HFFc6 (cell line): ENCODE measurements around the gene TBC1D32. TPM values are rescaled to one million over a fixed set of nuclear protein-coding genes. Genes with fewer than 3 reads are reported as not detected.
A peak's percentile ranks its signal among the peaks of the same experiment; 100 is the strongest.

Experiments
- DNase-seq: peaks from one replicate; pipeline ENCODE4 v3.0.0-alpha.2; 2018
- H3K27ac Mint-ChIP-seq: 2 replicates; pipeline ENCODE4 v1.8.0; 2020; ENCODE audit warnings: mild to moderate bottlenecking, mixed read lengths
- H3K27me3 Mint-ChIP-seq: 2 replicates; pipeline ENCODE4 v1.8.0; 2021; ENCODE audit warnings: mild to moderate bottlenecking, moderate library complexity, mixed read lengths; ENCODE audit not compliant: insufficient read depth
- H3K36me3 Mint-ChIP-seq: 2 replicates; pipeline ENCODE4 v1.8.0; 2021; ENCODE audit warnings: low read depth, mixed read lengths
- H3K4me1 Mint-ChIP-seq: 2 replicates; pipeline ENCODE4 v1.8.0; 2020; ENCODE audit warnings: low read depth, mixed read lengths
- H3K4me3 Mint-ChIP-seq: 2 replicates; pipeline ENCODE4 v1.8.0; 2020; ENCODE audit warnings: mild to moderate bottlenecking, moderate library complexity, mixed read lengths
- H3K9me3 Mint-ChIP-seq: 2 replicates; pipeline ENCODE4 v1.8.0; 2020; ENCODE audit warnings: mild to moderate bottlenecking, mixed read lengths
- CTCF ChIP-seq: fragments of 200-600 bp; sonication (generic); IDR thresholded peaks from 2 replicates; pipeline ENCODE4 v1.5.0; 2021; ENCODE audit warnings: antibody characterized with exemption, mild to moderate bottlenecking
- total RNA-seq, 6 experiments: library from RNA; stranded (reverse); fragmentation: NEBNext Ultra II Directional; extraction: Animal tissue kit (Norgen Biotek cat#: 25700); gene quantifications; 2 replicates in 1 of 6; 3 replicates in 5 of 6; pipeline ENCODE4 v1.2.3, GENCODE V29; 2021

TBC1D32 gene
- total RNA-seq, 6 experiments from 2014 or later, result 3.9 to 6.1 (median 4.6) TPM

GRCh38 chr6:121365536-121366521 is 31.5 kb upstream of the TBC1D32 start:
- no peak for DNase-seq
- peaks cover 4% of the 10 kb centered on the region; the same call in 1 of the 2 replicates for H3K27me3 Mint-ChIP-seq
- H3K27ac Mint-ChIP-seq, result no peak overlapping the region

GRCh38 chr6:121356575-121356974 is 22.3 kb upstream of the TBC1D32 start:
- DNase-seq, result no peak
- Mint-ChIP-seq H3K4me1 (peaks cover 12% of the 10 kb centered on the region), H3K27me3 (0 out of 2 replicates have a peak, but pooled peaks cover 2% of the 10 kb centered on the region), H3K27ac (no peak overlapping the region), H3K4me3 (no peak overlapping the region), H3K9me3 (no peaks in the 10 kb centered on the region), H3K36me3 (no peaks in the 10 kb centered on the region)
- peak; percentile 61 for TF ChIP-seq CTCF

More at GRCh38 chr6:121365536-121366521, 31.5 kb upstream of the TBC1D32 start:
- Mint-ChIP-seq H3K36me3 (no peaks in the 10 kb centered on the region), H3K4me3 (no peak overlapping the region), H3K4me1 (no peaks in the 10 kb centered on the region), H3K9me3 (no peaks in the 10 kb centered on the region)
- no peak for TF ChIP-seq CTCF

- H3K27ac Mint-ChIP-seq, result no peak overlapping the region
- no peaks in the 10 kb centered on the region for H3K9me3 Mint-ChIP-seq
- peaks cover 15% of the 10 kb centered on the region for H3K4me1 Mint-ChIP-seq
- no peaks in the 10 kb centered on the region for H3K36me3 Mint-ChIP-seq
- 0 out of 2 replicates have a peak, but pooled peaks cover 2% of the 10 kb centered on the region for H3K27me3 Mint-ChIP-seq
- H3K4me3 Mint-ChIP-seq, result no peak overlapping the region
- DNase-seq, result no peak
- peak; percentile 74 for TF ChIP-seq CTCF
Observed at GRCh38 chr6:121354764-121355163, 20.5 kb upstream of the TBC1D32 start.

GRCh38 chr6:121352941-121353340 is 18.7 kb upstream of the TBC1D32 start:
- no peak for TF ChIP-seq CTCF
- DNase-seq, result no peak
- H3K4me3 Mint-ChIP-seq, result no peak overlapping the region
- no peaks in the 10 kb centered on the region for H3K9me3 Mint-ChIP-seq
- H3K27ac Mint-ChIP-seq, result no peak overlapping the region
- no peaks in the 10 kb centered on the region for H3K36me3 Mint-ChIP-seq
- 0 out of 2 replicates have a peak, but pooled peaks cover 2% of the 10 kb centered on the region for H3K27me3 Mint-ChIP-seq
- H3K4me1 Mint-ChIP-seq, result peaks cover 15% of the 10 kb centered on the region

GRCh38 chr6:121351916-121352315 is 17.6 kb upstream of the TBC1D32 start:
- Mint-ChIP-seq H3K36me3 (no peaks in the 10 kb centered on the region), H3K4me3 (no peak overlapping the region), H3K27me3 (0 out of 2 replicates have a peak, but pooled peaks cover 2% of the 10 kb centered on the region)

More at GRCh38 chr6:121351916-121352315, 17.6 kb upstream of the TBC1D32 start:
- H3K27ac Mint-ChIP-seq, result no peak overlapping the region
- no peak for DNase-seq
- TF ChIP-seq CTCF, result no peak
- peaks cover 15% of the 10 kb centered on the region for H3K4me1 Mint-ChIP-seq
- H3K9me3 Mint-ChIP-seq, result no peaks in the 10 kb centered on the region
